ENCODE measurements around the gene MRPS25. TPM values are rescaled to one million over a fixed set of nuclear protein-coding genes. Genes with fewer than 3 reads are reported as not detected.

Gene MRPS25
- total RNA-seq, 1 donor from 2014 or later, result 141 TPM

Other genes starting within 250 kb of the MRPS25 start
- 3.1 TPM for gene FGD5, start 246.4 kb downstream of the MRPS25 start, total RNA-seq (ENCODE audit: unreplicated experiment)
- gene NR2C2, start 117.7 kb downstream of the MRPS25 start, total RNA-seq (ENCODE audit: unreplicated experiment), result 57.5 TPM
- gene RBSN, start 33.8 kb upstream of the MRPS25 start, total RNA-seq (ENCODE audit: unreplicated experiment), result 29.4 TPM
- 30.2 TPM for gene CAPN7, start 140.9 kb upstream of the MRPS25 start, total RNA-seq (ENCODE audit: unreplicated experiment)

All from glutamatergic neuron (in vitro differentiated cells).